Right lobe of liver (tissue), 4 donors: ENCODE measurements around the gene ABHD2.

Source experiments
- CTCF ChIP-seq, 4 donors: fragments of 200-600 bp in 3 of 4; fragments of 450-650 bp in 1 of 4; IDR thresholded peaks; one replicate each; pipeline versions ENCODE4 v1.5.1 to v1.8.0; 2016 to 2022; ENCODE audit warnings: antibody characterized with exemption in 4 of 4, mild to moderate bottlenecking in 2 of 4
- POLR2A ChIP-seq: fragments of 450-650 bp; IDR thresholded peaks from one replicate; pipeline ENCODE4 v1.6.1; 2017; ENCODE audit warnings: antibody characterized with exemption, mild to moderate bottlenecking
- donor health status: DM: no; HTN: no; CAD: no.
- donor health status: DM: no; HTN: no; CAD: no.
- donor health status: DM: no; HTN: yes; CAD: no.

GRCh38 chr15:89116404-89116803, 28.1 kb downstream of the ABHD2 start:
- no peak for TF ChIP-seq CTCF (IDR thresholded peaks at IDR 0.05)
- no peak for TF ChIP-seq POLR2A
